ENCODE measurements around the gene BMS1.
"Not testable (repeated sequence)": the region's sequence is repeated elsewhere in the genome, so short reads cannot be mapped to it uniquely, and the experiment has no call there.

Gene BMS1

GRCh38 chr10:42782446-42783180 is at the start of gene BMS1:
Gene BMS1 (plus strand): TSS chr10:42782795. CDS start chr10:42784395, 1,600 bp downstream.
- TF ChIP-seq CTCF (IDR thresholded peaks at IDR 0.05; ENCODE audit: insufficient read depth, low read depth, low read length, missing control alignments): no peak
- H3K4me3 ChIP-seq (ENCODE audit: low read depth, low read length): peak within 1 kb of the TSS; percentile 93
- peak; percentile 95 for DNase-seq (ENCODE audit: low read depth)

- DNase-seq (ENCODE audit: low read depth): no peak
- no peak for TF ChIP-seq CTCF (IDR thresholded peaks at IDR 0.05; ENCODE audit: insufficient read depth, low read depth, low read length, missing control alignments)
- H3K4me3 ChIP-seq (ENCODE audit: low read depth, low read length): no peak overlapping the region
Measured at GRCh38 chr10:42734536-42734935, 48.1 kb upstream of the BMS1 start.

GRCh38 chr10:42738679-42739078 is 43.9 kb upstream of the BMS1 start:
- H3K4me3 ChIP-seq (ENCODE audit: low read depth, low read length): no peak overlapping the region
- no peak for DNase-seq (ENCODE audit: low read depth)
- TF ChIP-seq CTCF (IDR thresholded peaks at IDR 0.05; ENCODE audit: insufficient read depth, low read depth, low read length, missing control alignments): no peak

GRCh38 chr10:42741536-42741935 is 41.1 kb upstream of the BMS1 start:
- H3K4me3 ChIP-seq (ENCODE audit: low read depth, low read length); DNase-seq (ENCODE audit: low read depth): not testable (repeated sequence)

- no peak for DNase-seq (ENCODE audit: low read depth)
- TF ChIP-seq CTCF (IDR thresholded peaks at IDR 0.05; ENCODE audit: insufficient read depth, low read depth, low read length, missing control alignments): no peak
- no peak overlapping the region for H3K4me3 ChIP-seq (ENCODE audit: low read depth, low read length)
Measured at GRCh38 chr10:42743697-42744096, 38.9 kb upstream of the BMS1 start.

GRCh38 chr10:42744134-42744701 is 38.4 kb upstream of the BMS1 start:
- DNase-seq (ENCODE audit: low read depth): no peak
- TF ChIP-seq CTCF (IDR thresholded peaks at IDR 0.05; ENCODE audit: insufficient read depth, low read depth, low read length, missing control alignments): peak; percentile 2
- no peak overlapping the region for H3K4me3 ChIP-seq (ENCODE audit: low read depth, low read length)

- H3K4me3 ChIP-seq (ENCODE audit: low read depth, low read length): no peak overlapping the region
- DNase-seq (ENCODE audit: low read depth): peak; percentile 22
- TF ChIP-seq CTCF (IDR thresholded peaks at IDR 0.05; ENCODE audit: insufficient read depth, low read depth, low read length, missing control alignments): peak; percentile 44
Measured at GRCh38 chr10:42753126-42753506, 29.5 kb upstream of the BMS1 start.
